Endothelial cell of umbilical vein (primary cell): ENCODE results near the gene PTPN2. TPM values are rescaled to one million over a fixed set of nuclear protein-coding genes. Genes with fewer than 3 reads are reported as not detected.

ENCODE experiments used
- BruUV-seq: library from RNA; stranded (reverse); fragments of 400-500 nt; replicated peaks from 2 replicates; lab custom pipeline; 2021; lab: Mats Ljungman, UMichigan
- CTCF ChIA-PET: fragments of 300-600, 350-600 bp; sonication (Branson Sonifier 250); formaldehyde crosslinking; loops from one replicate; lab custom pipeline; 2021; ENCODE audit warnings: antibody characterized with exemption, inconsistent platforms; lab: Charles Lee
- POLR2A ChIA-PET: fragments of 300-600, 350-600 bp; sonication (Branson Sonifier 250); formaldehyde crosslinking; loops from one replicate; lab custom pipeline; 2021; ENCODE audit warnings: antibody characterized with exemption, inconsistent platforms; lab: Charles Lee
- DNase-seq: peaks from one replicate; pipeline ENCODE4 v3.0.0-alpha.2; 2011; ENCODE audit warnings: low read depth, low spot score
- FAIRE-seq: peaks from 2 replicates; lab custom pipeline; 2011; peaks lifted over from hg19 to GRCh38; lab: Jason Lieb, UNC
- H2AFZ ChIP-seq: 2 replicates; pipeline ENCODE4 v1.6.0; 2012; ENCODE audit warnings: low read depth, low read length, control low read depth, inconsistent platforms
- H3K27ac ChIP-seq: 2 replicates; pipeline ENCODE4 v1.5.1; 2011; ENCODE audit warnings: low read depth, mild to moderate bottlenecking, control low read depth, low read length, moderate library complexity; ENCODE audit not compliant: insufficient read depth
- H3K27me3 ChIP-seq, 2 experiments: 2 replicates each; pipeline versions ENCODE4 v1.6.0 to v1.6.1; 2011; ENCODE audit warnings: low read length in 2 of 2, mixed read lengths in 1 of 2; ENCODE audit not compliant: control insufficient read depth in 2 of 2, insufficient read depth in 2 of 2
- H3K36me3 ChIP-seq, 2 experiments: 2 replicates in 1 of 2; 3 replicates in 1 of 2; pipeline ENCODE4 v1.5.1; 2011; ENCODE audit warnings: low read length in 2 of 2, mild to moderate bottlenecking in 1 of 2, moderate library complexity in 1 of 2; ENCODE audit not compliant: control insufficient read depth in 2 of 2, insufficient read depth in 2 of 2; ENCODE audit errors: extremely low read depth in 1 of 2
- H3K4me1 ChIP-seq: 3 replicates; pipeline ENCODE4 v1.5.1; 2011; ENCODE audit warnings: mild to moderate bottlenecking, low read length; ENCODE audit not compliant: control insufficient read depth, insufficient read depth; ENCODE audit errors: extremely low read depth
- H3K4me2 ChIP-seq: 2 replicates; pipeline ENCODE4 v1.6.1; 2011; ENCODE audit warnings: low read length, control low read depth, mixed read lengths; ENCODE audit not compliant: insufficient read depth
- H3K4me3 ChIP-seq, 3 experiments: fragments of 200-600 bp in 1 of 3; sonication (generic), shearing (Covaris generic) in 1 of 3; replicated peaks in 1 of 3; 2 replicates each; pipeline ENCODE4 v1.5.1; 2011 to 2016; ENCODE audit warnings: control low read depth in 3 of 3, low read length in 3 of 3, mild to moderate bottlenecking in 2 of 3, inconsistent platforms in 1 of 3, low read depth in 1 of 3, moderate library complexity in 1 of 3; ENCODE audit not compliant: insufficient read depth in 1 of 3
- H3K79me2 ChIP-seq: 2 replicates; pipeline ENCODE4 v1.6.0; 2012; ENCODE audit warnings: low read length, inconsistent platforms; ENCODE audit not compliant: control insufficient read depth, insufficient read depth
- H3K9ac ChIP-seq: replicated peaks from 2 replicates; pipeline ENCODE3; 2011; ENCODE audit warnings: low read length, control low read depth; ENCODE audit not compliant: insufficient read depth; ENCODE audit errors: extremely low read depth
- H3K9me1 ChIP-seq: replicated peaks from 3 replicates; pipeline ENCODE4 v1.6.0; 2011; ENCODE audit warnings: mild to moderate bottlenecking, low read length; ENCODE audit not compliant: control insufficient read depth, insufficient read depth; ENCODE audit errors: extremely low read depth
- H3K9me3 ChIP-seq: replicated peaks from 2 replicates; pipeline ENCODE4 v1.5.1; 2012; ENCODE audit warnings: low read length, inconsistent platforms; ENCODE audit not compliant: control insufficient read depth, insufficient read depth
- H4K20me1 ChIP-seq: replicated peaks from 2 replicates; pipeline ENCODE3; 2011; ENCODE audit warnings: mild to moderate bottlenecking, low read length; ENCODE audit not compliant: control insufficient read depth, insufficient read depth; ENCODE audit errors: extremely low read depth
- EZH2 ChIP-seq: IDR thresholded peaks from 2 replicates; pipeline ENCODE4 v1.6.1; 2012; ENCODE audit warnings: borderline replicate concordance, low read depth, mild to moderate bottlenecking, moderate library complexity, low read length, inconsistent platforms; ENCODE audit not compliant: severe bottlenecking
- FOS ChIP-seq: IDR thresholded peaks from 2 replicates; pipeline ENCODE4 v1.6.1; 2011; ENCODE audit warnings: mild to moderate bottlenecking, low read length, moderate library complexity, borderline replicate concordance; ENCODE audit not compliant: insufficient read depth
- GATA2 ChIP-seq: IDR thresholded peaks from 2 replicates; pipeline ENCODE4 v1.7.0; 2011; ENCODE audit warnings: low read depth, mild to moderate bottlenecking, moderate library complexity, mixed read lengths, low read length; ENCODE audit not compliant: insufficient read length, insufficient read depth
- JUN ChIP-seq: IDR thresholded peaks from 2 replicates; pipeline ENCODE4 v1.6.1; 2011; ENCODE audit warnings: borderline replicate concordance, low read depth; ENCODE audit not compliant: insufficient read length, insufficient read depth
- MYC ChIP-seq: IDR thresholded peaks from one replicate; pipeline ENCODE4 v1.6.1; 2011; ENCODE audit warnings: mild to moderate bottlenecking, low read depth, low read length
- POLR2A ChIP-seq: IDR thresholded peaks from 2 replicates; pipeline ENCODE4 v1.6.1; 2012; ENCODE audit warnings: low read depth, mild to moderate bottlenecking, control low read depth, low read length
- POLR2AphosphoS5 ChIP-seq: IDR thresholded peaks from 2 replicates; pipeline ENCODE4 v1.6.1; 2012; ENCODE audit warnings: low read depth, mild to moderate bottlenecking, control low read depth, low read length, moderate library complexity; ENCODE audit not compliant: insufficient read depth
- dilution Hi-C: fragments of 300-500 bp; cut with MboI; formaldehyde crosslinking; loops from one replicate; pipeline ENCODE4 v1.15.0; 2019; ENCODE audit warnings: low sequenced_read_pairs; ENCODE audit not compliant: extremely low pct_ligation_motif_present
- intact Hi-C: fragments of 100-400 bp; cut with micrococcal nuclease; formaldehyde crosslinking; loops from one replicate; pipeline ENCODE4 v1.10.0; 2022
- polyA plus RNA-seq, 4 experiments: library from polyadenylated mRNA; depleted of rRNA in 3 of 4; stranded (reverse) in 3 of 4; unstranded in 1 of 4; fragments of >200 nt; gene quantifications; 2 replicates each; pipeline versions ENCODE4 v1.2.1 to v1.2.3, GENCODE V29; 2011 to 2012; ENCODE audit warnings: missing spikeins in 1 of 4
- total RNA-seq: library from RNA; stranded (reverse); gene quantifications from 2 replicates; pipeline ENCODE4 v1.2.3, GENCODE V29; 2021
- TF ChIP-seq, protein P1 (sequence below): IDR thresholded peaks from 2 replicates; pipeline ENCODE4 v1.6.1; 2011; ENCODE audit not compliant: insufficient read depth, insufficient read length
- TF ChIP-seq, protein P2 (sequence below), 2 donors: IDR thresholded peaks; 1 replicate in 1 of 2; 2 replicates in 1 of 2; pipeline ENCODE4 v1.5.1; 2011; ENCODE audit warnings: low read length in 2 of 2, mild to moderate bottlenecking in 2 of 2, moderate library complexity in 2 of 2, control low read depth in 1 of 2, inconsistent platforms in 1 of 2, low read depth in 1 of 2; ENCODE audit not compliant: insufficient read depth in 1 of 2; ENCODE audit errors: extremely low read depth in 1 of 2

Gene PTPN2
- total and polyA plus RNA-seq, 2 donors (not counting 3 experiments of a cell fraction or from before 2014, with no cell fraction given) = 8.2 to 20.9 TPM

DNA sequence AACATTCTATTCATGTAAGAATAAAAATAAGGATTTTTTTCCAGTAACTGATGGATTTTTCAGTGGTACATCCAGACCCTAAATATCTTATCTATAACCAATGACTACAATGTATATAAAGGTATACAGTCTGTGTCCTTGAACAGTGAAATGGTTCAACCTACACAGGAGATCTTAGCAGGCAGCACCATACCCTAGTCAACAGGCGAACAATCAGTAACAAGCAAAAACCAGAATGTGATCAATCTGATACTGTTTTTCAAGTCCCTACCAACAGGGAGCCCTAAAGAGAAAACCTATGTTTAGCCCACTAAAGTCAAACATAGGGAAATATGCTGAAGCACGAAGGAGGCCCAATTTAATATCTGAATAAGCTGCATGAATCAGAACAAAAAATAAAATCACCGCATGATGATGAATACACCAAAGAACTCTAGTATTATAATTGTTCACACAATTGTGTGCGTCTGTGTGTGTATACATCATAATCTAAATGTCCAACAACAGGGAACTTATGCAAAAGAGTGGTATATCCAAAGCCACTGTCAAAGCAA lies 26.0 kb downstream of the PTPN2 start:
- Histone ChIP-seq H3K9me1 (no peaks in the 10 kb centered on the region), H3K27ac (no peak overlapping the region), H4K20me1 (no peaks in the 10 kb centered on the region), H3K4me1 (no peaks in the 10 kb centered on the region), H3K79me2 (peaks cover 18% of the 10 kb centered on the region), H3K9ac (no peak overlapping the region), H3K4me3 (no peak overlapping the region), H3K9me3 (no peaks in the 10 kb centered on the region), H3K36me3 (no peaks in the 10 kb centered on the region), H2AFZ (no peak overlapping the region), H3K4me2 (no peak overlapping the region), H3K27me3 (no peaks in the 10 kb centered on the region)
- no TSS peak for BruUV-seq
- POLR2A ChIA-PET = no interaction called here
- dilution Hi-C loops = no loop called here
- FAIRE-seq (no peak), DNase-seq (no peak)
- TF ChIP-seq, protein P1, sequence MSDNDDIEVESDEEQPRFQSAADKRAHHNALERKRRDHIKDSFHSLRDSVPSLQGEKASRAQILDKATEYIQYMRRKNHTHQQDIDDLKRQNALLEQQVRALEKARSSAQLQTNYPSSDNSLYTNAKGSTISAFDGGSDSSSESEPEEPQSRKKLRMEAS = no peak
- no peak for TF ChIP-seq POLR2A
- no peak for TF ChIP-seq FOS
- CTCF ChIA-PET = no interaction called here
- intact Hi-C loops = no loop called here

GRCh38 chr18:12857215-12857905 lies 26.7 kb downstream of the PTPN2 start:
- H3K4me1 ChIP-seq = no peaks in the 10 kb centered on the region
- ChIA-PET POLR2A (no interaction called here), CTCF (interaction anchor here (0.6 to 1.7 kb wide), 2 partner anchors 26 to 113 kb away, joined by 3 to 4 read pairs; partner anchors contain the start of gene PTPN2)
- DNase-seq (no peak), FAIRE-seq (no peak)
- peaks cover 12% of the 10 kb centered on the region for H3K79me2 ChIP-seq
- no peak overlapping the region for H2AFZ ChIP-seq
- H3K4me3 ChIP-seq = no peak overlapping the region
- dilution Hi-C loops = no loop called here
- no TSS peak for BruUV-seq
- TF ChIP-seq POLR2AphosphoS5 = no peak
- TF ChIP-seq, protein P2, sequence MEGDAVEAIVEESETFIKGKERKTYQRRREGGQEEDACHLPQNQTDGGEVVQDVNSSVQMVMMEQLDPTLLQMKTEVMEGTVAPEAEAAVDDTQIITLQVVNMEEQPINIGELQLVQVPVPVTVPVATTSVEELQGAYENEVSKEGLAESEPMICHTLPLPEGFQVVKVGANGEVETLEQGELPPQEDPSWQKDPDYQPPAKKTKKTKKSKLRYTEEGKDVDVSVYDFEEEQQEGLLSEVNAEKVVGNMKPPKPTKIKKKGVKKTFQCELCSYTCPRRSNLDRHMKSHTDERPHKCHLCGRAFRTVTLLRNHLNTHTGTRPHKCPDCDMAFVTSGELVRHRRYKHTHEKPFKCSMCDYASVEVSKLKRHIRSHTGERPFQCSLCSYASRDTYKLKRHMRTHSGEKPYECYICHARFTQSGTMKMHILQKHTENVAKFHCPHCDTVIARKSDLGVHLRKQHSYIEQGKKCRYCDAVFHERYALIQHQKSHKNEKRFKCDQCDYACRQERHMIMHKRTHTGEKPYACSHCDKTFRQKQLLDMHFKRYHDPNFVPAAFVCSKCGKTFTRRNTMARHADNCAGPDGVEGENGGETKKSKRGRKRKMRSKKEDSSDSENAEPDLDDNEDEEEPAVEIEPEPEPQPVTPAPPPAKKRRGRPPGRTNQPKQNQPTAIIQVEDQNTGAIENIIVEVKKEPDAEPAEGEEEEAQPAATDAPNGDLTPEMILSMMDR (IDR thresholded peaks at IDR 0.05; ENCODE audit: extremely low read depth in 1 of 2, insufficient read depth in 1 of 2, low read depth in 1 of 2, low read length in 2 of 2) = no peak
- no peak for TF ChIP-seq JUN
- no peak for TF ChIP-seq MYC
- no peak for TF ChIP-seq FOS
- TF ChIP-seq, protein P1 = no peak
- no peak for TF ChIP-seq POLR2A
- TF ChIP-seq EZH2 = no peak
- TF ChIP-seq GATA2 = no peak
- H3K27ac ChIP-seq = no peak overlapping the region
- no peaks in the 10 kb centered on the region for H3K9me1 ChIP-seq
- H3K36me3 ChIP-seq = no peaks in the 10 kb centered on the region
- no peak overlapping the region for H3K4me2 ChIP-seq
- no peaks in the 10 kb centered on the region for H3K9me3 ChIP-seq
- intact Hi-C loops = no loop called here
- no peaks in the 10 kb centered on the region for H3K27me3 ChIP-seq
- no peak overlapping the region for H3K9ac ChIP-seq
- no peaks in the 10 kb centered on the region for H4K20me1 ChIP-seq
